Neuron (in vitro differentiated cells): ENCODE results near the gene POLR2I.

Experiments used
- H2AFZ ChIP-seq: one replicate; pipeline ENCODE4 v1.6.1; 2013; ENCODE audit warnings: low read depth, mild to moderate bottlenecking, inconsistent platforms, low read length, moderate library complexity
- H3K27me3 ChIP-seq: one replicate; pipeline ENCODE4 v1.6.1; 2013; ENCODE audit warnings: low read length; ENCODE audit not compliant: insufficient read depth
- H3K36me3 ChIP-seq: one replicate; pipeline ENCODE4 v1.6.1; 2013; ENCODE audit warnings: low read length; ENCODE audit not compliant: insufficient read depth
- H3K4me1 ChIP-seq: one replicate; pipeline ENCODE4 v1.6.1; 2013; ENCODE audit warnings: low read length; ENCODE audit not compliant: insufficient read depth
- H3K4me3 ChIP-seq: 2 replicates; pipeline ENCODE4 v1.5.1; 2013; ENCODE audit warnings: mild to moderate bottlenecking, low read length, moderate library complexity
- H3K9me3 ChIP-seq: one replicate; pipeline ENCODE4 v1.6.1; 2013; ENCODE audit warnings: low read length

The POLR2I gene

DNA sequence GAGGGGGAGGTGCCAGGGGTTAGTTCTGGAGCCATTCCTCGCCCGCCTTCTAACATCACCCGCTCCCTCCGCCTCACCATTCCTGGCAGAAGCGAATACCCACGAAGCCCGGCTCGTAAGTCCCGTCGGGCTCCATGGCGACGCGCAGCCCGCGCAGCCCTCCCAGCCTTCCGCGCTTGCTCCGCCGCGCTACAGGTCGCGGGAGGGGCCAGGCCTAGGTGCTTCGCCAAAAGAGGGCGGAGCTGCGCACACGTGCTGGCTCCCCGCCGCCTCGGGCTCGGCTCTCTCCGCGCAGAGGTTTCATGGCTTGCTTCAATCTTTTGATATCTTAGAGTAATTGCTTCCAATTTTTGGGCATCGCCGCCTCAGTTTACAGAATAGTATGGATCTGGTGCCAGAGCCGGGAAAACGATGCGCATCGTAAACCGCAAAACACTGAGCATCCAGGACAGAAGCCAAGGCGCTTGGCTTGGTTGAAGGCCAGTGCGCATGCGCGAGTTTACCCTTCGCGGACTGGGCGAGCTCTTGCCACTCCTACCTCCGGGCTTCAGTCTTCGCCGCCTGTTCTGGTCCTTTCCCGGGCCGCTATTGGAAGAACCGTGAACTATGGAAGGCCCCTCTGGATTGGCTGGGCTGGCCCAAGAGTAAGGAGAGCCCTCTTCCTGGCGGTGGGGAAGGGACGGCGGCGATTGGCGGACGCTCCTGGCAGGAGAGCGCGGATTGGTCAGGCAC, at the start of gene POLR2I:
TSS of gene POLR2I (minus strand) at position 155 of the 732 bp plus-strand sequence. CDS start at position 136, 19 bp downstream.
- no peaks in the 10 kb centered on the region for H3K27me3 ChIP-seq
- H2AFZ ChIP-seq, result peak within 1 kb of the TSS; percentile 74
- peaks cover 50% of the 10 kb centered on the region for H3K36me3 ChIP-seq
- peak within 1 kb of the TSS; percentile 84 for H3K4me3 ChIP-seq
- H3K4me1 ChIP-seq, result peaks cover 24% of the 10 kb centered on the region
- H3K9me3 ChIP-seq, result no peaks in the 10 kb centered on the region

DNA sequence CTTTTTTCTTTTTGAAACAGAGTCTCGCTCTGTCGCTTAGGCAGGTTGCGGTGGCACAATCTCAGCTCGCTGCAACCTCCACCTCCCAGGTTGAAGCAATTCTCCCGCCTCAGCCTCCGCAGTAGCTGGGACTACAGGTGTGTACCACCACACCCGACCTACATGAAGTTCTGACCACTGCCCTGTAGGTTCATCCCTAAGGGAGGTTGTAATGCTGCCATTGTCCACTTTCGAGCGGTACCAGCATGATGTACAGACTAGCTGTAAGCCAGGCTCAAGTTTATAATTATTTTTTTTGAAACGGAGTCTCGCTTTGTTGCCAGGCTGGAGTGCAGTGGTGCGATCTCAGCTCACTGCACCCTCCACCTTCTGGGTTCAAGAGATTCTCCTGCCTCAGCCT, 49.1 kb upstream of the POLR2I start:
- Histone ChIP-seq H3K4me1 (no peaks in the 10 kb centered on the region), H3K36me3 (peaks cover 6% of the 10 kb centered on the region), H3K9me3 (no peaks in the 10 kb centered on the region), H2AFZ (no peak overlapping the region), H3K4me3 (no peak overlapping the region), H3K27me3 (no peaks in the 10 kb centered on the region)

DNA sequence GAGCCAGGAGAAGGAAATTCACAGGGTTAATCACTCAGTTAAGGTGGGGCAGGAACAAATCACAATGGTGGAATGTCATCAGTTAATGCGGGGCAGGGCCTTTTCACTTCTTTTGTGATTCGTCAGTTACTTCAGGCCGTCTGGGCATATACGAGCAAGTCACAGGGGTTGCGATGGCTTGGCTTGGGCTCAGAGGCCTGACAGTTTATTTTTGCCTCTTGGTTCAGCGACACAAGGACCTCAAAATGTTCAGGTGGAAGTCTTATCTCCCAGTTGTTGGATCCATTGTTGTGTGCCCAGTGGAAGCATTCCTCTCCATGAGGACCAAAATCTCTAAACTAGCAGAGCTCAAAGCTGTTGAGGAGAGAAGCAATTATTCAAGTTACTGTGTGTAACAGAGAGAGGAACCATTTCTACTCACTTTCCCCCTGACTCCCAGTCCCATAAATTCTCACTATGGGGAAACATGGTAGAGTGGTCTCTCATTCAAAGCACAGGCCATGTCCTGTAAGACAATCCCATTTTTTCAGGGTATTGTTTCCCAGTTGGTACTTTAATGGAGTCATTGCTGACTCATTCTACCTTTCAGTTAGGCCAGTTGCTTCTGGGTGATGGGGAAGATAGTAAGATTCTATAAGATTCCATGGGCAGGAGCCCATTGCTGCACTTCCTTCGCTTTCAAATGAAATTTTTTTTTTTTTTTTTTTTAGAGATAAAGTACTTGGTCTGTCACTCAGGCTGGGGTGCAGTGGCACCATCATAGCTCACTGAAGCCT, 46.3 kb upstream of the POLR2I start:
- no peaks in the 10 kb centered on the region for H3K9me3 ChIP-seq
- H2AFZ ChIP-seq, result no peak overlapping the region
- H3K27me3 ChIP-seq, result no peaks in the 10 kb centered on the region
- H3K36me3 ChIP-seq, result peaks cover 6% of the 10 kb centered on the region
- no peaks in the 10 kb centered on the region for H3K4me1 ChIP-seq
- no peak overlapping the region for H3K4me3 ChIP-seq

DNA sequence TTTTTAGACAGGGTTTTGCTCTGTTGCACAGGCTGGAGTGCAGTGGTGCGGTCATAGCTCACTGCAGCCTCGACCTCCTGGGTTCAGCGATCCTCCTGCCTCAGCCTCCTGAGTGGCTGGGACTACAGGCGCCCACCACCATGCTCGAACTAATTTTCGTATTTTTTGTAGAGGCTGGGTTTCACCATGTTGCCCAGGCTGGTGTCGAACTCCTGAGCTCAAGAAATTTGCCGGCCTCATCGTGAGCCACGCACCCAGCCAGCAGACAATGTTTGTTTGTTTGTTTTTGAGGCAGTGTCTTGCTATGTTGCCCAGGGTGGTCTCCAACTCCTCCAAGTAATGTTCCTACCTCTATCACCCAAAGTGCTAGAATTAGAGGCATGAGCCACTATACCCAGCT, 38.5 kb upstream of the POLR2I start:
- Histone ChIP-seq H3K4me3 (no peak overlapping the region), H3K4me1 (no peaks in the 10 kb centered on the region), H3K27me3 (no peaks in the 10 kb centered on the region), H3K36me3 (peaks cover 33% of the 10 kb centered on the region), H2AFZ (no peak overlapping the region), H3K9me3 (peaks cover 2% of the 10 kb centered on the region)

DNA sequence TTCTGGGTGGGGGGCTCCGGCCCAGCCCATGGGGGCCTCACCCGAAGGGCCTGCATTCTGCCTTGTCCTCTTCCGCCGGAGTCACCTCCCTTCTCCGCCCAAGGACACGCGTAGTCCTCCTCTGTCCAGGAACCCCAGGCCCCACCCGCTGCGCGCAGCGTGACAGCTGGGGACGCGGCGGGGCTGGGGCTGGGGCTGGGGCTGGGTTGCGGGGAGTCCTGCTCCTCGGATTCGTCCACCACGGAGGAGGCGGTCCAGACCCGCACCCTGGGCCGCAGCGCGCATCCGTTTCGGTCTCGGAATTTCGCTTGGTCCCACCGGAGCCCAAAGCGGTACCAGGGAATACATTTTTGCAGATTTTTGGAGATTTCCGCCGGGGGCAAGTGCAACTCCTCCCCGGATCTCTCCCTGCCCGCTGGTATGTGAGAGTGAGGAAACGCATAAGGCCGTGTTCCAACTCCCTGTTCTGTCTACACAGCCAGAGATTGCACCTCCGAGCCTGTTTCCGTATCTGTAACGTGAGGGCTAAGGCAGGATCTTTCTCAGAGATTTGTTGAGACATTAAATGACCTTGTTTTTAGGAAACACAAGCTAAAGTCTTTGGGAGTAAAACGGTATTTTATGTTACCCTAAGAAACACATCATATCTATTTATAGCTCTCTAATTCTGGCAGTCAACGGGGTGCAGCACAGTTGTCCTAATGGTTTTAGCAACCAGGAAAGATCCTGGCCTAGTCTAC, 37.8 kb upstream of the POLR2I start, which contains the start of gene COX7A1:
TSS of gene COX7A1 (minus strand) at position 96 of the 740 bp plus-strand sequence. CDS start at position 56, 40 bp downstream.
- H3K4me1 ChIP-seq, result no peaks in the 10 kb centered on the region
- peaks cover 38% of the 10 kb centered on the region for H3K36me3 ChIP-seq
- H3K27me3 ChIP-seq, result no peaks in the 10 kb centered on the region
- H3K9me3 ChIP-seq, result peaks cover 2% of the 10 kb centered on the region
- no peak within 1 kb of the TSS for H3K4me3 ChIP-seq
- no peak within 1 kb of the TSS for H2AFZ ChIP-seq

DNA sequence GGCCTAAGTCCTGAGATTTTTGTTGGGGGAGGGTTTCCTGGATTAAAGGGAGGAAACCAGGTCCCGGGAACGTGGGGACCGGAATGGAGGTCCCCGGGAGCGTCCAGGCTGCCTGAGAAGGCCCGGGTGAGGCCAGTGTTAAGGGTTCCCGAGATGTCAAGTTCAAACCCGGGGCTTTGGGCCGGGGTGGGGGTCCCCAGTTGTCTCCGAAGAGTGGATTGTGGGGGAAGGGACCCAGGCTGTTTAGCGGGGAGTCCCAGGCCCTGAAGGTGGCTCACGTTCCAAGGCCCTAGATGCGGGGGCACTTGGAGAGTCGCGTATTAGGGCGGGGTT, 37.3 kb upstream of the POLR2I start:
- H3K4me3 ChIP-seq, result no peak overlapping the region

DNA sequence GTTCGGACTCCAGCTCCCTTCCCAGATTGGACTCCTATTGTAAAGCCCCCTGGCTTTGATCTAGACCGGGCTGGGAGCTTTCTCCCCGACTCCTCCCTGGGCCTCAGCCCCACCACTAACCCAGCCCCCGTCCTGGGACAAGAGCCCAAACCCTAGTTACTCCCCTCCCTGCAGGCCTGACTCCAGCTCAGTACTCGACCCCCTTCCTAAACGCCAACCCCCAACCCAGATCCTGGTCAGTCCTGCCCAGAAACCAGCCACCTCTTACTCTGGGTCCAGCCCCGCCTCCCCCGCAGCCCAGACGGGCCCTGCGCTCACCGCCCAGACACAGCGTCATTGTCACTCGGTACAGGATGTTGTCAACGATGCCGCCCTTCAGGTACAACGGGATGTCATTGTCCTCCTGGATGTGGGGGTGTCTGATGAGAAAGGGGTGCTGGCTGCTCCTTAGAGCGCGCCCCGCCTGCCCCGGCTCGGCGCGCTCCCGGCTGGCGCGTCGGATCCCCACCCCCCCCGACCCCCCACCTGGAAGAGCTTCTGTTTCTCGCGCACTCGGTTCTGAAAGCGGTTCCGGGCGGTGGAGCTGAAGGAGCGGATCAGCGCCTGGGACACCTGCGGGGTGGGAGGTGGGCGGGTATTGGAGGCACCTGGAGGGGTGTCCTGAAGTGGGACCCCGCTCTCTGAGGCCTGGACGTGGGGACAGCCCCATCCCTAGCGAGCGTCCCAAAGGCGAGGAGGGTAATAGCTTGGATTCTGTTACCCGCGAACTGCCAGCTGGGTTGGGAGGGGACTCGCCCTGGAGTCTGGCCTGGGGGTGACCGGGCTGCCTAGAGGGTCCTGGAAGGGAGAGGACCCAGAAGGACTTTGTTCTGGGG, 36.7 kb upstream of the POLR2I start:
- Histone ChIP-seq H3K4me3 (no peak overlapping the region), H3K9me3 (peaks cover 2% of the 10 kb centered on the region), H2AFZ (no peak overlapping the region), H3K4me1 (no peaks in the 10 kb centered on the region), H3K27me3 (no peaks in the 10 kb centered on the region), H3K36me3 (peaks cover 43% of the 10 kb centered on the region)

More for the DNA sequence above, 37.3 kb upstream of the POLR2I start:
- H3K36me3 ChIP-seq, result peaks cover 38% of the 10 kb centered on the region
- H3K27me3 ChIP-seq, result no peaks in the 10 kb centered on the region
- no peak overlapping the region for H2AFZ ChIP-seq
- peaks cover 2% of the 10 kb centered on the region for H3K9me3 ChIP-seq
- H3K4me1 ChIP-seq, result no peaks in the 10 kb centered on the region

DNA sequence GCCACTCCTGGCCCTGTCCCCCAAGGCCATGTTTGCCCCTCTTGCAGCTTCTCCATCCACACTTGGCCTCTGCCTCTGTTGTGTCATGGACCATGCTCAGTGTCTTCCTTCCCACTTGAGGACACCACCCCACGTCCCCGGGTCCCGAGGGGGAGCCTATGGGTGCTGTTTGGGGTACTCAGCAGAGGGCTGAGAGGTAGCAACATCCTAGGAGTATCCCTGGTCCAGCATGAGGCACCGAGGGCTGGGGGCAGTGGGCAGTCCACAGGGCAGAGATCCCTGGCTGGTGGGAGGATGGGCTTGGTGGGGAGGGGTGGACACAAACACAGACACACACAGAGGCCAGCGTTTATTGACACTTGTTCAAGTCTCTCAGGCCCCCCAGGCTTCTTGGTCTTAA, 35.9 kb upstream of the POLR2I start:
- Histone ChIP-seq H3K27me3 (no peaks in the 10 kb centered on the region), H3K9me3 (peaks cover 2% of the 10 kb centered on the region), H2AFZ (no peak overlapping the region), H3K36me3 (peaks cover 50% of the 10 kb centered on the region), H3K4me1 (no peaks in the 10 kb centered on the region), H3K4me3 (no peak overlapping the region)

DNA sequence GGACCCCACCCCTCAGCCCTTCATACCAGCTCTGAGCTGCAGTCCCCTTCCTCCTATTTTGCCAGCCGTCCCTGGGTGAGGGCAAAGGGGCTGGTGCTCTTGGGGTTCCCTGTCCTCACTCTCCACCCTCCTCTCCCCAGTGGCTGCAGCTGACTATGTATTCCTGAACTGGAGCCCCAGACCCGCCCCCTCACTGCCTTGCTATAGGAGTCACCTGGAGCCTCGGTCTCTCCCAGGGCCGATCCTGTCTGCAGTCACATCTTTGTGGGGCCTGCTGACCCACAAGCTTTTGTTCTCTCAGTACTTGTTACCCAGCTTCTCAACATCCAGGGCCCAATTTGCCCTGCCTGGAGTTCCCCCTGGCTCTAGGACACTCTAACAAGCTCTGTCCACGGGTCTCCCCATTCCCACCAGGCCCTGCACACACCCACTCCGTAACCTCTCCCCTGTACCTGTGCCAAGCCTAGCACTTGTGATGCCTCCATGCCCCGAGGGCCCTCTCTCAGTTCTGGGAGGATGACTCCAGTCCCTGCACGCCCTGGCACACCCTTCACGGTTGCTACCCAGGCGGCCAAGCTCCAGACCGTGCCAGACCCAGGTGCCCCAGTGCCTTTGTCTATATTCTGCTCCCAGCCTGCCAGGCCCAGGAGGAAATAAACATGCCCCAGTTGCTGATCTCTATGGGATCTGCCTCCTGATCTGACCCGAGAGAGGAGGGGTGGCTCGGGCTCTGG, 35.2 kb upstream of the POLR2I start:
- Histone ChIP-seq H3K4me1 (no peaks in the 10 kb centered on the region), H3K27me3 (no peaks in the 10 kb centered on the region), H3K9me3 (peaks cover 2% of the 10 kb centered on the region), H3K36me3 (peaks cover 57% of the 10 kb centered on the region), H2AFZ (no peak overlapping the region), H3K4me3 (no peak overlapping the region)

DNA sequence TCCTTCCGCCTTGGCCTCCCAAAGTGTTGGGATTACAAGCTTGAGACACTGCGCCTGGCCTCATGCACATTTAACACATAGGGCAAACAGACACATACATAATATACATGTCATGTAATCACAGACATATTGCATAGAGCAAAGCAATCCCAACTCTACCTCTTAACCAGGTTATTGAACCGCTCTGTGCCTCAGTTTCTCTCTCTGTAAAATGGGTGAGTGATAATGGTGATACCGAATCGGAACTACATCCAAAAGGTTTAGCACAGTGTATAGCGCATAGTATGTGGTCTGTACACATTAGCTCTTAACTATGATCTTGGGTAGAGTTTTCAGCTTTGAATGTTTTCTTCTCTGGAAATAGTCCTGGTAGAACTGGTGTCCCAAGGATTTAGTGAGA, 29.9 kb upstream of the POLR2I start:
- H3K27me3 ChIP-seq, result no peaks in the 10 kb centered on the region
- no peak overlapping the region for H2AFZ ChIP-seq
- no peak overlapping the region for H3K4me3 ChIP-seq
- H3K9me3 ChIP-seq, result no peaks in the 10 kb centered on the region
- H3K36me3 ChIP-seq, result peaks cover 53% of the 10 kb centered on the region
- no peaks in the 10 kb centered on the region for H3K4me1 ChIP-seq

DNA sequence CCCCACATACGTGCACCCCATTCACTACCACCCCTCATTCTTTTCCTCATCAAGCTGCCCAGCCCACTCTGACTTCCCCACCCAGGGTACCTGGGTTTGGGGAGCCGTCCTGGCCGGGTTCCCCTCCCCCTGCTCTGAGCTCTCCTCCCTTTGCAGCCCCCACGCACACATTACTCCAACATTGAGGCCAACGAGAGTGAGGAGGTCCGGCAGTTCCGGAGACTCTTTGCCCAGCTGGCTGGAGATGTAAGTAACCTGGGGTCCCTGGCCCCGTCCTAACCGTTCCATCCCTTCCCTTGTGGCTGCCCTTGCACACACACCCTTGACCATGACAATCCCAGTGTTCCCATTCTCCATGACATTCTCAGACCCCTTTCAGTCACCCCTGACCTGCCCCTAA, 27.8 kb upstream of the POLR2I start:
- Histone ChIP-seq H3K36me3 (peaks cover 37% of the 10 kb centered on the region), H2AFZ (no peak overlapping the region), H3K4me1 (peaks cover 4% of the 10 kb centered on the region), H3K4me3 (no peak overlapping the region), H3K9me3 (no peaks in the 10 kb centered on the region), H3K27me3 (no peaks in the 10 kb centered on the region)

DNA sequence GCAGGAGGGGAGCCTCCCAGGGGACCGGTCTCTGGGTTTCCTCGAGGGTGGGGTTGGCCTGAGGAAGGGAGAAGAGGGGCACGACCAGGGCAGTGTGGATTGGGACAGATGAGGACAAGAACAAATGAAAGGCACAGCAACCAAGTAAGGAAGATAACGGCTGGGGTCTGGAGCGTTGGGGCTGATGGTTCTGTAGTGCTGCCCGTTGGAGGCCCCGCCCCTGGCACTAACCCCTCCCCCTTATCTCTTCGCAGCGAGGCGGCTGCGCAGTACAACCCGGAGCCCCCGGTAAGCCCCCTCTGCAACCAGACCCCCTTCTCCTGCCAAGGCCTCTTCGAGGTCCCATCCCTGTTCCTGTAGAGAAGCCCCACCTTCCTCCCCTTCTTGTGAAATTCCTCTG, 27.4 kb upstream of the POLR2I start:
- no peak overlapping the region for H3K4me3 ChIP-seq
- H3K9me3 ChIP-seq, result no peaks in the 10 kb centered on the region
- peaks cover 37% of the 10 kb centered on the region for H3K36me3 ChIP-seq
- peaks cover 4% of the 10 kb centered on the region for H3K4me1 ChIP-seq
- no peaks in the 10 kb centered on the region for H3K27me3 ChIP-seq
- H2AFZ ChIP-seq, result no peak overlapping the region
